Measurements from ENCODE around the gene TNS1. TPM values are rescaled to one million over a fixed set of nuclear protein-coding genes. Genes with fewer than 3 reads are reported as not detected.

The TNS1 gene
- total and polyA plus RNA-seq, 2 donors (not counting 1 experiment from before 2014, with no cell fraction given) = 0.10 to 0.86 TPM

DNA sequence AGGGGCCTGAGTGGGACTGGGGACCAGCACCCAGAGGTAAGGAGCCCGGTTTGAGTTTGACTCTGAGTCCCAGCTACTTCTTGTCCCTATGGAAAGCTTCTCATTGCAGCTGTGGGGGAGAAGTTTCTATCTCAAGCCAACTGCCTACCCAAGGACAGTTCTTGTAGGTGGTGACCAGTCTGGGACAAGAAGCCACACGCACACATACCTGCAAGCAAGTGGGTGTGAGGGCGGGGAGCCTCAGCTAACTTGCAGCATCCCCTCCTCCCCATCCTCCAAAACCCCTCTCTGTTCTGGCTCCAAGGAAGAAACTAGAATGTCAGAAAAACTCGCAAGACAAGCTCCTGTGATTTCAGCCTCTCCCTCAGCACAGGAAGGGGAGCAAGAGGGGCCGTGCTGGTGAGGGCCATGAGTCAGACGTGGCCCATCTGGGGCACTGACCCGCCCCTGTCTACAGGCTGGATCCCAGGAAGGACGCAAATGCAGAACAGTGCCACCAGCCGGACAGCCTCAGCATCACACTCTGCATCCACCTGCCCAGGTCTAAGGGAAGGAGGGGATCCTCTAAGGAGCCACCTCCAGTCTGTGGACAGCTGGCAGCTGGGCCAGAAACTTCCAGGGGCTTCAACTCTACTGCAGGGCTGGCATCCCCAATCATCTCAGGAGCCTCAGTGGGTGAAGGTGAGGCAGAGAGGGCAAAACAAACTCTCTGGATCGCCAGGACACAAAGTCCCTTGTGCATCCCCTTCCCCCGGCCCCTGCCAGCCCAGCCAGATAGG, 103.4 kb downstream of the TNS1 start:
- H3K79me2 ChIP-seq (ENCODE audit: control insufficient read depth, insufficient read depth, low read length) = no peaks in the 10 kb centered on the region
- H3K4me3 ChIP-seq (ENCODE audit: control extremely low read depth in 1 of 5, extremely low read depth in 1 of 5, insufficient read depth in 1 of 5, low read depth in 2 of 5, low read length in 4 of 5) = no peak overlapping the region
- H3K4me1 ChIP-seq (ENCODE audit: control insufficient read depth in 2 of 2, insufficient read depth in 2 of 2, low read length in 2 of 2) = peaks cover 0 to 3% of the 10 kb centered on the region in 2 donors
- no peaks in the 10 kb centered on the region for H3K36me3 ChIP-seq (replicated peaks in 1 of 2; ENCODE audit: control extremely low read depth in 1 of 2, control insufficient read depth in 1 of 2, extremely low read depth in 1 of 2, insufficient read depth in 2 of 2, low read length in 1 of 2)
- no peak overlapping the region for H3K27ac ChIP-seq (ENCODE audit: low read length in 2 of 2)
- POLR2A ChIA-PET = no interaction called here
- H2AFZ ChIP-seq (ENCODE audit: insufficient read depth, low read depth, low read length, poor library complexity, severe bottlenecking) = no peak overlapping the region
- ATAC-seq (ENCODE audit: low read depth) = no peak
- DNase-seq = no peak
- peaks cover 0 to 6% (median 0%) of the 10 kb centered on the region in 4 experiments for H3K27me3 ChIP-seq (replicated peaks in 1 of 4; ENCODE audit: control extremely low read depth in 1 of 4, control insufficient read depth in 3 of 4, insufficient read depth in 4 of 4, low read length in 3 of 4)
- CTCF ChIA-PET = interaction anchor here (0.6 to 1.3 kb wide), 4 partner anchors 10 to 110 kb away, joined by 3 to 4 read pairs (median 3); no protein-coding TSS in a partner anchor
- no peaks in the 10 kb centered on the region for H4K20me1 ChIP-seq (ENCODE audit: control insufficient read depth, insufficient read depth, low read length, poor library complexity, severe bottlenecking)
- Mint-ChIP-seq H3K9me3 (ENCODE audit: insufficient read depth) (no peaks in the 10 kb centered on the region), H3K4me1 (peaks cover 3% of the 10 kb centered on the region), H3K27ac (no peak overlapping the region), H3K4me3 (no peak overlapping the region), H3K27me3 (peaks cover 7% of the 10 kb centered on the region)
- 82% methylated on average over 7 of the region's 11 CpGs for WGBS (ENCODE audit: insufficient coverage)
- TF ChIP-seq EZH2 (IDR thresholded peaks at IDR 0.05; ENCODE audit: borderline replicate concordance, insufficient read depth, low read depth, low read length, poor library complexity, severe bottlenecking) = no peak
- TF ChIP-seq, protein P1, sequence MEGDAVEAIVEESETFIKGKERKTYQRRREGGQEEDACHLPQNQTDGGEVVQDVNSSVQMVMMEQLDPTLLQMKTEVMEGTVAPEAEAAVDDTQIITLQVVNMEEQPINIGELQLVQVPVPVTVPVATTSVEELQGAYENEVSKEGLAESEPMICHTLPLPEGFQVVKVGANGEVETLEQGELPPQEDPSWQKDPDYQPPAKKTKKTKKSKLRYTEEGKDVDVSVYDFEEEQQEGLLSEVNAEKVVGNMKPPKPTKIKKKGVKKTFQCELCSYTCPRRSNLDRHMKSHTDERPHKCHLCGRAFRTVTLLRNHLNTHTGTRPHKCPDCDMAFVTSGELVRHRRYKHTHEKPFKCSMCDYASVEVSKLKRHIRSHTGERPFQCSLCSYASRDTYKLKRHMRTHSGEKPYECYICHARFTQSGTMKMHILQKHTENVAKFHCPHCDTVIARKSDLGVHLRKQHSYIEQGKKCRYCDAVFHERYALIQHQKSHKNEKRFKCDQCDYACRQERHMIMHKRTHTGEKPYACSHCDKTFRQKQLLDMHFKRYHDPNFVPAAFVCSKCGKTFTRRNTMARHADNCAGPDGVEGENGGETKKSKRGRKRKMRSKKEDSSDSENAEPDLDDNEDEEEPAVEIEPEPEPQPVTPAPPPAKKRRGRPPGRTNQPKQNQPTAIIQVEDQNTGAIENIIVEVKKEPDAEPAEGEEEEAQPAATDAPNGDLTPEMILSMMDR (IDR thresholded peaks at IDR 0.05) = peak; percentile 24
- H3K4me2 ChIP-seq (replicated peaks; ENCODE audit: low read depth, low read length, poor library complexity, severe bottlenecking) = no peak overlapping the region
- intact Hi-C loops (cut with micrococcal nuclease) = no loop called here
- no peaks in the 10 kb centered on the region for H3K9me3 ChIP-seq (ENCODE audit: control extremely low read depth in 1 of 3, control insufficient read depth in 2 of 3, insufficient read depth in 1 of 3, low read length in 2 of 3)
- no peak overlapping the region for H3K9ac ChIP-seq (ENCODE audit: low read length)

Data from B cell (primary cell).